Chondrocyte (in vitro differentiated cells): ENCODE data around the gene NPC1. TPM values are rescaled to one million over a fixed set of nuclear protein-coding genes. Genes with fewer than 3 reads are reported as not detected.
A peak's percentile ranks its signal among the peaks of the same experiment; 100 is the strongest.

Experiments used
- DNase-seq: peaks from one replicate; pipeline ENCODE4 v3.0.0; 2021; ENCODE audit warnings: mixed read lengths, low spot score
- H3K27ac Mint-ChIP-seq: one replicate; pipeline ENCODE4 v1.8.0; 2021; ENCODE audit warnings: mild to moderate bottlenecking, moderate library complexity, mixed read lengths; ENCODE audit not compliant: unreplicated experiment
- H3K27me3 Mint-ChIP-seq: 2 replicates; pipeline ENCODE4 v1.8.0; 2021; ENCODE audit warnings: low read depth, mixed read lengths
- H3K36me3 Mint-ChIP-seq: 2 replicates; pipeline ENCODE4 v1.8.0; 2021; ENCODE audit warnings: low read depth, mixed read lengths
- H3K4me1 Mint-ChIP-seq: 2 replicates; pipeline ENCODE4 v1.8.0; 2021; ENCODE audit warnings: low read depth, mild to moderate bottlenecking, mixed read lengths
- H3K4me3 Mint-ChIP-seq: one replicate; pipeline ENCODE4 v1.8.0; 2021; ENCODE audit warnings: mild to moderate bottlenecking, moderate library complexity, mixed read lengths; ENCODE audit not compliant: unreplicated experiment
- H3K9me3 Mint-ChIP-seq: 2 replicates; pipeline ENCODE4 v1.8.0; 2021; ENCODE audit warnings: low read depth, mixed read lengths
- CTCF ChIP-seq: fragments of 200-600 bp; sonication (generic); IDR thresholded peaks from 2 replicates; pipeline ENCODE4 v1.5.0; 2021; ENCODE audit warnings: antibody characterized with exemption, mild to moderate bottlenecking, moderate library complexity
- total RNA-seq: library from RNA; stranded (reverse); gene quantifications from 3 replicates; pipeline ENCODE4 v1.2.1, GENCODE V29; 2021

The NPC1 gene
- total RNA-seq, 1 donor from 2014 or later: 48.2 TPM

GRCh38 chr18:23574611-23575308 lies 11.5 kb downstream of the NPC1 start:
- Mint-ChIP-seq H3K4me3 (no peak overlapping the region), H3K36me3 (peaks cover 11% of the 10 kb centered on the region), H3K4me1 (peaks cover 31% of the 10 kb centered on the region), H3K27ac (peak overlapping the region; percentile 88), H3K27me3 (no peaks in the 10 kb centered on the region), H3K9me3 (no peaks in the 10 kb centered on the region)
- TF ChIP-seq CTCF: no peak
- DNase-seq: no peak

- no peak overlapping the region for H3K4me3 Mint-ChIP-seq
- peaks cover 13% of the 10 kb centered on the region for H3K36me3 Mint-ChIP-seq
- no peaks in the 10 kb centered on the region for H3K9me3 Mint-ChIP-seq
- H3K27ac Mint-ChIP-seq: peak overlapping the region; percentile 88
- no peaks in the 10 kb centered on the region for H3K27me3 Mint-ChIP-seq
- H3K4me1 Mint-ChIP-seq: peaks cover 22% of the 10 kb centered on the region
- DNase-seq: no peak
- TF ChIP-seq CTCF: no peak
Measured at GRCh38 chr18:23573626-23574431, 12.5 kb downstream of the NPC1 start.

- peaks cover 19% of the 10 kb centered on the region for H3K36me3 Mint-ChIP-seq
- H3K9me3 Mint-ChIP-seq: no peaks in the 10 kb centered on the region
- no peak for DNase-seq
- no peak overlapping the region for H3K4me3 Mint-ChIP-seq
- no peak overlapping the region for H3K27ac Mint-ChIP-seq
- peaks cover 22% of the 10 kb centered on the region for H3K4me1 Mint-ChIP-seq
- H3K27me3 Mint-ChIP-seq: no peaks in the 10 kb centered on the region
- no peak for TF ChIP-seq CTCF
Measured at GRCh38 chr18:23573020-23573419, 13.3 kb downstream of the NPC1 start.

- no peak for DNase-seq
- peaks cover 22% of the 10 kb centered on the region for H3K4me1 Mint-ChIP-seq
- TF ChIP-seq CTCF: no peak
- peaks cover 20% of the 10 kb centered on the region for H3K36me3 Mint-ChIP-seq
- no peak overlapping the region for H3K27ac Mint-ChIP-seq
- no peak overlapping the region for H3K4me3 Mint-ChIP-seq
- no peaks in the 10 kb centered on the region for H3K9me3 Mint-ChIP-seq
- H3K27me3 Mint-ChIP-seq: no peaks in the 10 kb centered on the region
Measured at GRCh38 chr18:23572570-23572969, 13.7 kb downstream of the NPC1 start.

GRCh38 chr18:23572012-23572411 lies 14.3 kb downstream of the NPC1 start:
- H3K4me1 Mint-ChIP-seq: peaks cover 22% of the 10 kb centered on the region
- H3K36me3 Mint-ChIP-seq: peaks cover 24% of the 10 kb centered on the region

More at GRCh38 chr18:23572012-23572411, 14.3 kb downstream of the NPC1 start:
- Mint-ChIP-seq H3K27ac (no peak overlapping the region), H3K27me3 (no peaks in the 10 kb centered on the region), H3K4me3 (no peak overlapping the region), H3K9me3 (no peaks in the 10 kb centered on the region)
- no peak for TF ChIP-seq CTCF
- no peak for DNase-seq
